ENCODE measurements around the gene KCNK18.

Gene KCNK18

GRCh38 chr10:117197189-117197588, at the start of gene KCNK18:
Gene KCNK18 (plus strand): TSS chr10:117197489. CDS start chr10:117197489, 0 bp downstream.
- DNase-seq (ENCODE audit: low read depth), result no peak

- DNase-seq (ENCODE audit: low read depth), result no peak
These were observed 49.0 kb upstream of the KCNK18 start for GRCh38 chr10:117148284-117148683.

GRCh38 chr10:117152668-117153067, 44.6 kb upstream of the KCNK18 start:
- DNase-seq (ENCODE audit: low read depth), result no peak

GRCh38 chr10:117158297-117158696, 39.0 kb upstream of the KCNK18 start:
- DNase-seq (ENCODE audit: low read depth), result no peak

- no peak for DNase-seq (ENCODE audit: low read depth)
These were observed 37.9 kb upstream of the KCNK18 start for GRCh38 chr10:117159390-117159789.

GRCh38 chr10:117160567-117160966, 36.7 kb upstream of the KCNK18 start:
- no peak for DNase-seq (ENCODE audit: low read depth)

- DNase-seq (ENCODE audit: low read depth), result no peak
These were observed 35.8 kb upstream of the KCNK18 start for GRCh38 chr10:117161386-117162033.

GRCh38 chr10:117162093-117163060, 34.9 kb upstream of the KCNK18 start:
- no peak for DNase-seq (ENCODE audit: low read depth)

- no peak for DNase-seq (ENCODE audit: low read depth)
These were observed 34.0 kb upstream of the KCNK18 start for GRCh38 chr10:117163061-117163953.

- DNase-seq (ENCODE audit: low read depth), result no peak
These were observed 33.2 kb upstream of the KCNK18 start for GRCh38 chr10:117163954-117164548.

GRCh38 chr10:117164592-117165537, 32.4 kb upstream of the KCNK18 start:
- DNase-seq (ENCODE audit: low read depth), result no peak

GRCh38 chr10:117165538-117166417, 31.5 kb upstream of the KCNK18 start:
- no peak for DNase-seq (ENCODE audit: low read depth)

- no peak for DNase-seq (ENCODE audit: low read depth)
These were observed 30.6 kb upstream of the KCNK18 start for GRCh38 chr10:117166418-117167345.

GRCh38 chr10:117167346-117167788, 29.9 kb upstream of the KCNK18 start:
- DNase-seq (ENCODE audit: low read depth), result no peak

GRCh38 chr10:117167789-117168674, 29.3 kb upstream of the KCNK18 start:
- peak; percentile 50 for DNase-seq (ENCODE audit: low read depth)

GRCh38 chr10:117168729-117169128, 28.6 kb upstream of the KCNK18 start:
- DNase-seq (ENCODE audit: low read depth), result no peak

- DNase-seq (ENCODE audit: low read depth), result no peak
These were observed 27.8 kb upstream of the KCNK18 start for GRCh38 chr10:117169480-117169879.
